SK-N-SH (cell line): ENCODE measurements around the gene RCAN2. TPM values are rescaled to one million over a fixed set of nuclear protein-coding genes. Genes with fewer than 3 reads are reported as not detected.

ENCODE experiments used
- CTCF ChIA-PET: fragments of 300-600, 350-600 bp; formaldehyde crosslinking; extraction: SDS; loops from one replicate; lab custom pipeline; 2021; lab: Yijun Ruan, JAX
- POLR2A ChIA-PET: fragments of 350-600 bp; sonication (Branson Sonifier 250); formaldehyde crosslinking; extraction: SDS; loops from one replicate; lab custom pipeline; 2020; ENCODE audit warnings: antibody characterized with exemption, inconsistent platforms; lab: Yijun Ruan, JAX
- DNase-seq: peaks from one replicate; pipeline ENCODE4 v3.0.0; 2012
- H2AFZ ChIP-seq: fragments of 200-600 bp; sonication (generic); 2 replicates; pipeline ENCODE4 v1.8.1; 2016; ENCODE audit warnings: antibody characterized with exemption, mild to moderate bottlenecking, low read depth
- H3F3A ChIP-seq: fragments of 200-600 bp; sonication (generic); replicated peaks from 2 replicates; pipeline ENCODE3; 2016; ENCODE audit warnings: antibody characterized with exemption, mild to moderate bottlenecking; ENCODE audit not compliant: insufficient read depth
- H3K27ac ChIP-seq, 2 experiments: fragments of 200-500 bp in 1 of 2; fragments of 200-600 bp in 1 of 2; sonication (Bioruptor generic) in 1 of 2; sonication (generic), shearing (Covaris generic) in 1 of 2; 2 replicates each; pipeline versions ENCODE4 v1.5.1 to v1.6.1; 2014 to 2016; ENCODE audit warnings: low read depth in 2 of 2, inconsistent platforms in 1 of 2, low read length in 1 of 2, mild to moderate bottlenecking in 1 of 2, mixed read lengths in 1 of 2
- H3K27me3 ChIP-seq: fragments of 200-600 bp; sonication (generic), shearing (Covaris generic); 2 replicates; pipeline ENCODE4 v1.6.1; 2016; ENCODE audit warnings: mixed run types; ENCODE audit not compliant: insufficient read depth
- H3K36me3 ChIP-seq, 2 experiments: fragments of 200-500 bp in 1 of 2; fragments of 200-600 bp in 1 of 2; sonication (Bioruptor generic) in 1 of 2; sonication (generic) in 1 of 2; replicated peaks in 1 of 2; 2 replicates each; pipeline versions ENCODE3 to v1.5.1; 2014 to 2016; ENCODE audit warnings: low read length in 1 of 2, mild to moderate bottlenecking in 1 of 2; ENCODE audit not compliant: insufficient read depth in 2 of 2, control insufficient read depth in 1 of 2
- H3K4me1 ChIP-seq, 2 experiments: fragments of 200-500 bp in 1 of 2; fragments of 200-600 bp in 1 of 2; sonication (Bioruptor generic) in 1 of 2; sonication (generic), shearing (Covaris generic) in 1 of 2; 2 replicates each; pipeline versions ENCODE4 v1.5.1 to v1.6.1; 2014 to 2016; ENCODE audit warnings: low read depth in 1 of 2, low read length in 1 of 2, mixed run types in 1 of 2; ENCODE audit not compliant: insufficient read depth in 2 of 2, control insufficient read depth in 1 of 2
- H3K4me2 ChIP-seq: fragments of 200-600 bp; sonication (generic), shearing (Covaris generic); 2 replicates; pipeline ENCODE4 v1.6.1; 2017; ENCODE audit warnings: mixed run types
- H3K4me3 ChIP-seq, 2 experiments: fragments of 200-500 bp in 1 of 2; fragments of 200-600 bp in 1 of 2; sonication (Bioruptor generic) in 1 of 2; sonication (generic), shearing (Covaris generic) in 1 of 2; 2 replicates each; pipeline versions ENCODE4 v1.5.1 to v1.8.1; 2014 to 2016; ENCODE audit warnings: low read depth in 2 of 2, inconsistent platforms in 1 of 2, low read length in 1 of 2, mild to moderate bottlenecking in 1 of 2, mixed read lengths in 1 of 2, moderate library complexity in 1 of 2
- H3K79me2 ChIP-seq: fragments of 200-600 bp; sonication (generic); 2 replicates; pipeline ENCODE4 v1.8.1; 2017; ENCODE audit warnings: mild to moderate bottlenecking; ENCODE audit not compliant: insufficient read depth
- H3K9ac ChIP-seq: fragments of 200-600 bp; sonication (generic); 2 replicates; pipeline ENCODE4 v1.6.1; 2017; ENCODE audit warnings: mixed run types
- H3K9me2 ChIP-seq: fragments of 200-600 bp; sonication (generic); 2 replicates; pipeline ENCODE4 v1.6.1; 2017; ENCODE audit warnings: mixed run types
- H3K9me3 ChIP-seq: fragments of 200-600 bp; sonication (generic); 2 replicates; pipeline ENCODE4 v1.6.1; 2017; ENCODE audit warnings: mixed run types, mild to moderate bottlenecking, moderate library complexity
- H4K20me1 ChIP-seq: fragments of 200-600 bp; sonication (generic); 2 replicates; pipeline ENCODE4 v1.6.1; 2017; ENCODE audit warnings: mild to moderate bottlenecking, mixed run types; ENCODE audit not compliant: insufficient read depth
- CHD2 ChIP-seq: fragments of 150-350 bp; IDR thresholded peaks from 2 replicates; pipeline ENCODE4 v1.6.1; 2018; ENCODE audit warnings: low read length; ENCODE audit not compliant: partially characterized antibody
- EZH2phosphoT487 ChIP-seq: fragments of 200-600 bp; sonication (generic); IDR thresholded peaks from 2 replicates; pipeline ENCODE4 v1.6.1; 2017; ENCODE audit warnings: low read depth, mixed run types, mild to moderate bottlenecking, antibody characterized with exemption, moderate library complexity, borderline replicate concordance
- FOXJ3 ChIP-seq: sonication (generic); formaldehyde crosslinking; IDR thresholded peaks from 2 replicates; pipeline ENCODE4 v1.5.1; 2020; ENCODE audit warnings: mild to moderate bottlenecking, missing genetic modification reagents
- FOXM1 ChIP-seq: IDR thresholded peaks from 2 replicates; pipeline ENCODE4 v1.4.0; 2012; ENCODE audit warnings: low read depth, mild to moderate bottlenecking
- GABPA ChIP-seq: IDR thresholded peaks from 2 replicates; pipeline ENCODE4 v1.4.0; 2012; ENCODE audit warnings: low read depth, mild to moderate bottlenecking
- GATA2 ChIP-seq: sonication (generic); formaldehyde crosslinking; IDR thresholded peaks from 2 replicates; pipeline ENCODE4 v1.5.0; 2020; ENCODE audit warnings: mild to moderate bottlenecking, missing genetic modification reagents
- MAX ChIP-seq: IDR thresholded peaks from 2 replicates; pipeline ENCODE4 v1.4.0; 2012; ENCODE audit warnings: low read depth
- NFIC ChIP-seq: IDR thresholded peaks from 2 replicates; pipeline ENCODE4 v1.4.0; 2012; ENCODE audit warnings: borderline replicate concordance
- RAD21 ChIP-seq: IDR thresholded peaks from 2 replicates; pipeline ENCODE4 v1.6.1; 2012; ENCODE audit warnings: mild to moderate bottlenecking, low read length
- RCOR1 ChIP-seq: fragments of 150-350 bp; IDR thresholded peaks from 2 replicates; pipeline ENCODE4 v1.6.1; 2017; ENCODE audit warnings: antibody characterized with exemption, low read length
- RFX5 ChIP-seq: IDR thresholded peaks from 2 replicates; pipeline ENCODE4 v1.6.1; 2012; ENCODE audit warnings: mild to moderate bottlenecking, improper control_type of control experiment, low read length
- RXRA ChIP-seq: IDR thresholded peaks from 2 replicates; pipeline ENCODE4 v1.4.0; 2012; ENCODE audit warnings: low read depth, mild to moderate bottlenecking, borderline replicate concordance
- SMC3 ChIP-seq: IDR thresholded peaks from 2 replicates; pipeline ENCODE4 v1.6.1; 2012; ENCODE audit warnings: low read depth, low read length, improper control_type of control experiment
- TAF1 ChIP-seq: IDR thresholded peaks from 2 replicates; pipeline ENCODE4 v1.6.1; 2012; ENCODE audit warnings: low read depth, mild to moderate bottlenecking, low read length, moderate library complexity, borderline replicate concordance
- TCF12 ChIP-seq: IDR thresholded peaks from 2 replicates; pipeline ENCODE4 v1.4.0; 2012
- USF2 ChIP-seq: fragments of 150-350 bp; IDR thresholded peaks from 2 replicates; pipeline ENCODE4 v1.6.1; 2017; ENCODE audit warnings: antibody characterized with exemption, low read length, low read depth, borderline replicate concordance
- WGBS: methylation state at CpG from one replicate; pipeline ENCODE4 v1.1.6; 2017; ENCODE audit warnings: low lambda C conversion rate; 5-methylcytosine and 5-hydroxymethylcytosine counted together
- polyA plus RNA-seq, 3 experiments: library from polyadenylated mRNA; depleted of rRNA; stranded (reverse); fragments of >200 nt; gene quantifications; 2 replicates each; pipeline ENCODE4 v1.2.3, GENCODE V29; 2012
- TF ChIP-seq, protein P1 (sequence below): IDR thresholded peaks from 2 replicates; pipeline ENCODE4 v1.4.0; 2012; ENCODE audit warnings: low read depth, borderline replicate concordance
- TF ChIP-seq, protein P2 (sequence below): IDR thresholded peaks from 2 replicates; pipeline ENCODE4 v1.6.1; 2012; ENCODE audit warnings: mild to moderate bottlenecking, low read depth, low read length, moderate library complexity

RCAN2 gene
- polyA plus RNA-seq, 1 of the 3 experiments (the other 2 are of a cell fraction), result not detected

DNA sequence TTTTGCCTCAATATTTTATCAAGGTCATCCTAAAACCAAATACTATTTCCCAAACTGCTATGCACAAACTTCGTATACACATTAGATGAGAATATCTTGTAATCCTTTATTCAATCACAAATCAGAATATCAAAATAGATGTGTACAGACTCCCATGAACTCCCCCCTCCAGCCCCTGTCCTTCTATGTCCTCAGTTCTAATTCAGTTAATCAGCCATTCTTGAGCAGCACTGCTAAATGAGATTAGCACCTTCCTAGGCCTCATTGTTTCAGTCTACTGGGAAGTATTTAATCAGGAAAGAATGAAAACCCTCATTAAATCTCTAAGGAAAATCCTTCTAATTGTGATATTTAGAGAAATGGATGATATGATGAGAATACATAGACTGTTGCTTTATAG is 36.6 kb downstream of the RCAN2 start:
- no peak overlapping the region for H2AFZ ChIP-seq
- H3K4me2 ChIP-seq, result no peak overlapping the region
- H3K27me3 ChIP-seq, result no peaks in the 10 kb centered on the region
- CTCF ChIA-PET, result no interaction called here
- H3K4me3 ChIP-seq, result no peak overlapping the region
- WGBS, result 6% methylated on average over 1 of the region's 1 CpG
- H3K36me3 ChIP-seq, result no peaks in the 10 kb centered on the region
- POLR2A ChIA-PET, result no interaction called here
- no peak overlapping the region for H3K27ac ChIP-seq
- no peak overlapping the region for H3K9ac ChIP-seq
- H3K9me2 ChIP-seq, result no peaks in the 10 kb centered on the region
- no peaks in the 10 kb centered on the region for H3F3A ChIP-seq
- no peak for TF ChIP-seq USF2
- no peak for TF ChIP-seq SMC3
- TF ChIP-seq RXRA, result no peak
- TF ChIP-seq RAD21, result no peak
- no peak for TF ChIP-seq CHD2
- TF ChIP-seq, protein P1, sequence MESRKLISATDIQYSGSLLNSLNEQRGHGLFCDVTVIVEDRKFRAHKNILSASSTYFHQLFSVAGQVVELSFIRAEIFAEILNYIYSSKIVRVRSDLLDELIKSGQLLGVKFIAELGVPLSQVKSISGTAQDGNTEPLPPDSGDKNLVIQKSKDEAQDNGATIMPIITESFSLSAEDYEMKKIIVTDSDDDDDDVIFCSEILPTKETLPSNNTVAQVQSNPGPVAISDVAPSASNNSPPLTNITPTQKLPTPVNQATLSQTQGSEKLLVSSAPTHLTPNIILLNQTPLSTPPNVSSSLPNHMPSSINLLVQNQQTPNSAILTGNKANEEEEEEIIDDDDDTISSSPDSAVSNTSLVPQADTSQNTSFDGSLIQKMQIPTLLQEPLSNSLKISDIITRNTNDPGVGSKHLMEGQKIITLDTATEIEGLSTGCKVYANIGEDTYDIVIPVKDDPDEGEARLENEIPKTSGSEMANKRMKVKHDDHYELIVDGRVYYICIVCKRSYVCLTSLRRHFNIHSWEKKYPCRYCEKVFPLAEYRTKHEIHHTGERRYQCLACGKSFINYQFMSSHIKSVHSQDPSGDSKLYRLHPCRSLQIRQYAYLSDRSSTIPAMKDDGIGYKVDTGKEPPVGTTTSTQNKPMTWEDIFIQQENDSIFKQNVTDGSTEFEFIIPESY, result no peak
- no peak for TF ChIP-seq NFIC
- no peak for TF ChIP-seq GABPA
- TF ChIP-seq MAX, result no peak
- TF ChIP-seq FOXM1, result no peak
- TF ChIP-seq, protein P2, sequence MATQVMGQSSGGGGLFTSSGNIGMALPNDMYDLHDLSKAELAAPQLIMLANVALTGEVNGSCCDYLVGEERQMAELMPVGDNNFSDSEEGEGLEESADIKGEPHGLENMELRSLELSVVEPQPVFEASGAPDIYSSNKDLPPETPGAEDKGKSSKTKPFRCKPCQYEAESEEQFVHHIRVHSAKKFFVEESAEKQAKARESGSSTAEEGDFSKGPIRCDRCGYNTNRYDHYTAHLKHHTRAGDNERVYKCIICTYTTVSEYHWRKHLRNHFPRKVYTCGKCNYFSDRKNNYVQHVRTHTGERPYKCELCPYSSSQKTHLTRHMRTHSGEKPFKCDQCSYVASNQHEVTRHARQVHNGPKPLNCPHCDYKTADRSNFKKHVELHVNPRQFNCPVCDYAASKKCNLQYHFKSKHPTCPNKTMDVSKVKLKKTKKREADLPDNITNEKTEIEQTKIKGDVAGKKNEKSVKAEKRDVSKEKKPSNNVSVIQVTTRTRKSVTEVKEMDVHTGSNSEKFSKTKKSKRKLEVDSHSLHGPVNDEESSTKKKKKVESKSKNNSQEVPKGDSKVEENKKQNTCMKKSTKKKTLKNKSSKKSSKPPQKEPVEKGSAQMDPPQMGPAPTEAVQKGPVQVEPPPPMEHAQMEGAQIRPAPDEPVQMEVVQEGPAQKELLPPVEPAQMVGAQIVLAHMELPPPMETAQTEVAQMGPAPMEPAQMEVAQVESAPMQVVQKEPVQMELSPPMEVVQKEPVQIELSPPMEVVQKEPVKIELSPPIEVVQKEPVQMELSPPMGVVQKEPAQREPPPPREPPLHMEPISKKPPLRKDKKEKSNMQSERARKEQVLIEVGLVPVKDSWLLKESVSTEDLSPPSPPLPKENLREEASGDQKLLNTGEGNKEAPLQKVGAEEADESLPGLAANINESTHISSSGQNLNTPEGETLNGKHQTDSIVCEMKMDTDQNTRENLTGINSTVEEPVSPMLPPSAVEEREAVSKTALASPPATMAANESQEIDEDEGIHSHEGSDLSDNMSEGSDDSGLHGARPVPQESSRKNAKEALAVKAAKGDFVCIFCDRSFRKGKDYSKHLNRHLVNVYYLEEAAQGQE, result no peak
- no peak for TF ChIP-seq RCOR1
- no peak for TF ChIP-seq GATA2 (CRISPR knock-in tag)
- no peak for TF ChIP-seq TAF1
- TF ChIP-seq RFX5, result no peak
- TF ChIP-seq EZH2phosphoT487, result no peak
- TF ChIP-seq FOXJ3 (CRISPR knock-in tag), result no peak
- TF ChIP-seq TCF12, result no peak
- H3K9me3 ChIP-seq, result no peaks in the 10 kb centered on the region
- no peak for DNase-seq
- H3K4me1 ChIP-seq, result no peaks in the 10 kb centered on the region
- no peaks in the 10 kb centered on the region for H4K20me1 ChIP-seq
- no peaks in the 10 kb centered on the region for H3K79me2 ChIP-seq
